Stimulated activated CD4-positive, alpha-beta T cell treated with anti-CD3 and anti-CD28 coated beads, TNF-alpha, amount 100 ng/mL, for 48 hours (primary cell): ENCODE results near the gene EFEMP2.
"Not testable (repeated sequence)": the region's sequence is repeated elsewhere in the genome, so short reads cannot be mapped to it uniquely, and the experiment has no call there.

Experiments used
- DNase-seq, 3 donors: peaks; one replicate each; pipeline ENCODE4 v3.0.0-alpha.2; 2020; ENCODE audit warnings: low read depth in 3 of 3

EFEMP2 gene

DNA sequence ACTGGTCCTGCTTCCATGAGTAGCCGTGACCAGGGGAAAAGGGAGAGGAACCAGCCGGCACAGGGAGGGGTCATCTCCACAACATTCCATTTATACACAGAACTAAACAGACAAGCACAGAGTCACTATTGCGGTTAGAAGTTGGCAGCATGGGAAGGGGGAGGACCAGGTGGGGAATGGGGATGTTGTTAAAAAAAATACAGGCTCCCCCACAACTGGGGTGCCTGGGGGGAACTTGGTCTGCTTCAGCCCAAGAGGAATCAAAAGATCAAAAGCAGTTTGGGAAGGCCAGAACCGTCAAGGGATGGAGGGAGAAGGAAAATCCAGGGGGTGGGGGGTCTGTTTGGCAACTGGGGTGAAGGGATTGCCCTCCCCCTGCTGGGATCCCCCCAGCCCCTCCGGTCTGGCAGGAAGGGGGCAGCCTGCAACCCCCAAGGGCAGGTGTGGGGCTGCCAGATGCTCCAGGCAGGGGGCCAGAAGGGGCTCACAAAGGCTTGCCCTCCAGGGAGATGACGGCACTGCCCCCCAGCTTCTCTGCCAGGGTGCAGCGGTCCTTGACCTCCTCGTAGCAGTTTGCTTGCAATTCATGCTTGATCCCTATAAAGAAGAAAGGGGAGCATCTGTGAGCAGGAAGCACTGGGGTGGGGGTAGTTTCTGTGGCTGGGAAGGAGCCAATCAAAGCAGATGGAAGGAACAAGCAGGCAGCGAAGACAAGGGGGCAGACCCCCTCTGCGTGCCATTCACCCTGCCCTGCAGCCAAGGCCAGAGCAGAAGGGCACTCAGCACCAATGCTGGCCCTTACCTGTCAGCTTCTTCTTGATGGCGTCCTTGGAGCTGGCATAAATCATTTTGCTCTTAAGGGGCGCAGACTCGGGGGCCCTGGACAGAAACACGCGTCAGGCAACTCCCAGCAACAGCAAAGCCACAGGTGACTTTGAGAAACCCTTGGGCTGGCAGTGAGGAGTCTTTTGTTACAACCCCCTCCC, 17.5 kb downstream of the EFEMP2 start:
- DNase-seq = no peak

DNA sequence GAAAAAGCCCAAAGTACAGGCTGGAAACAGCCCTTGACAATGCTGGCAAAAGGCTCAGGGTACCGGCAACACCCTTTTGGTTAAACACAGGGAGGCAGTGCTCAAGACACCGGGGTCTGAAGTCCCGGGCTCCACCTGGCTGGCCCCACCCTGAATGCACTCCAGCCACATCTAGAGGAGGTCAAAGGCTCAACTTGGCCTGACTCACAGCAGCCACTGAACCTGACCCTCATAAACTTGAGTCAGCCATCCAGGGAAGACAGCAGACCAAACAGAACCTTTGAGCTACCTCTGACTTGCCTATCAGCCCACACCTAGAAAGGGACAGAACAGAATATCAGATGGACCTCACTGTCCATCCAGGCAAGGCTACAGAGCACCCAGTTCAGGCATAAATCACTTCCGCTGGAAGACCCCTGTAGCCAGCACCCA, 18.4 kb downstream of the EFEMP2 start:
- DNase-seq = no peak

DNA sequence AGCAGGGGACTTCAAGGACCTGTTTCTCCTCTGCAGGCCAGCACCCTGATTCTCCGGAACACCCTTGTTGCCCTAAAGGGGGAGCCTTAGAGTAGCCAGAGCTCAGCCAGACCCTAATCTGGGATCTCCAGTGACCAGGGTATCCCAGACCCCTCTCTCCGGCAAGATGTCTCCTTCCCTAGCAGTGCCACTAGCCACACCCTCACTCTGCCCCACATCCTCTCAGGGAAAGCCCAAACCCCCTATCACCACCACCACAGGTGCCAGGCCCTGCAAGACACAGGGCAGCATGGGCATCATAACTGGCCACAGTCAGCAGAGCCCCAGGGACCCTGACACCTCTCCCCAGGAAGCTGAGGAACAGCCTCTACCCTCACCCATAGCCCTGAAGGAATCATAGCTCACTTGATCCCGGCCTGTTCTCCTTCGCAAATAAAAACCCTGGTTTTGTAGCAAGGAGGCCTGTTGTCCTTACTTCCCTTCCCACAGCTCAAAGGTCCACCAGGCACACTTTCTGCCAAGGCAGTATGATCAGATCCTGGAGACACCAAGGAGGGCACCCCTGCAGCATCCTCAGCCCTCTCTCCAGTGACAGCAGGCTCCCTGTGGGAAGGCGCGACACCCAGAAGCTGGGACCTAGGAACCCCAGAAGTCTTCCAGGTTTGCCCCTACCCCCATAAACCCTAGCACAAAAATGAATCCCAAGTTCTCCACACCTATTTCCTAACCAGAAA, 19.2 kb downstream of the EFEMP2 start:
- DNase-seq = no peak

DNA sequence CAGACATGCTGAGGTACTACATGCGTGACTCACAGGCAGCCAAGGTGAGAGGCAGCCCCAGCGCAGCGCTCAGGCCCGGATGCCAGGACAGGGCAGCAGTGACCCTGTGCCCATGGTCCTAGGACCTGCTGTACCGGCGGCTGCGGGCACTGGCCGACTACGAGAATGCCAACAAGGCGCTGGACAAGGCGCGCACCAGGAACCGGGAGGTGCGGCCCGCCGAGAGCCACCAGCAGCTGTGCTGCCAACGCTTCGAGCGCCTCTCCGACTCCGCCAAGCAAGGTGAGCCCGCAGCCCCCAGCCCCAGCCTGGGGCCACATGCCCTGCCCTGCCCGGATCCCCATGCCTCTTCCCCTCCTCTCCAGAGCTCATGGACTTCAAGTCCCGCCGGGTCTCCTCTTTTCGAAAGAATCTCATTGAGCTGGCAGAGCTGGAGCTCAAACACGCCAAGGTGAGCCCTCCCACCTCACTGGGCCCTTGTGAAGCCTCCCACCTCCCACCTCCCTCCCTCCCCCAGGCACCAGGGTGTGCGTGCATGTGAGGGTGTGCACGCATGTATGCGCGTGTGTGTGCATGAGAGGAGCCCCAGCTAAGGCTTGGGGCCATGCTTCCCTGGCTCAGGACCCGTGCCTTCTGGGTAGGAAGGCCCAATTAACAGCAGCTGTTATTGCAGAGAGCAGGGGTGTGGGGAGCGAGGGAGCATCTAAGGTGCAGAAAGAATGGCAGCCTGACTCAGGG, 19.9 kb downstream of the EFEMP2 start:
- DNase-seq = no peak

DNA sequence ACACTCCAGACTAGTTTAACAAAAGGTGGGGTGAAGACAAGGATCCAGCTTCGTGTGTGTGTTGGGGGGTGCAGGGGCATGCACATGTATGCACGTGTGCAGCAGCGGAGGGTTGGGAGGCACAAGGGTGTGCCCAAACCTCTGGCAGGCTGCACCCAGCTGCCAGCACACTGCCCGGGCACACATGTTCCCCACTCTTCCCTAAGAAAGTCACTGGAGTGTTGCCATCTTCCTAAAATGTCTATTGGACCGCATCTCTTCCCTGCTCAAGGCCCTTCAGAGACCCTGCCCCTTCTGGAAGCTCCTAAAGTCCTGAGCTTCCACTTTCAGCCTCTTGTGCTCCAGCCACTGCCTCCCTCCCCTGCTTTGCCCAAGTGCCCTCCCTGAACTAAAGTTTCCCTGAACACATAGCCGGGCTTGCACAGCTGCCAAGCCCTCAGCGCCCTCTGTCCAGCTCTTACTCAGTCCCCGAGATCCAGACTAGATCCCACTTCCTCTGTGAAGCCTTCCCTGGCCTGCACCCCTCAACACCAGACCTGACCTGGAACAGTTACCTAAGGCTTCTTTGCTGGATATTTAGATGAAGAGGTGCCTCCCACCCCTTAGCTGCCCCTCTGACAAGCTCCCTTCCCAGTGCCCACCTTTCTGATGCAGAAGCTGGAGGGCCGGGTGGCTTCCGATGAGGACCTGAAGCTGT, 20.6 kb downstream of the EFEMP2 start:
- DNase-seq = no peak

DNA sequence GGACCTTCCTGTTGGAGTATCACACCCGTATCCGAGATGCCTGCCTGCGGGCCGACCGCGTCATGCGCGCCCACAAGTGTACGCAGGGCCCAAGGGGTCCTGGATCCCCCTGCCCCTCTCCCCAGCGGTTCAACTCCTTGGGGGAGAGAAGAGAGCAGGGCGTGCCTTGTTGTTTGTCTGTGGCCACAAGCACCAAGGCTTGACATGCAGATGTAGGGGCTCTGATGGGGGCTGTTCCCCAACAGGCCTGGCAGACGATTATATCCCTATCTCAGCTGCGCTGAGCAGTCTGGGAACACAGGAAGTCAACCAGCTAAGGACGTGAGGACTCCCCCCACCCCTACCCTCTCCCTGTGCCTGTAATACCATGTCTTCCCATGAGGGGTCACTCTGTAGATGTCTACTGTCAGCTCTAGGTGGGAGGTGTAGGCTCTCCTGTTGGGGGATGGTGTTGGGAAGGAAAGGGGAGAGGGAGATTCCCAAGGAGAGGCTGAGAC, 21.5 kb downstream of the EFEMP2 start:
- DNase-seq = no peak

DNA sequence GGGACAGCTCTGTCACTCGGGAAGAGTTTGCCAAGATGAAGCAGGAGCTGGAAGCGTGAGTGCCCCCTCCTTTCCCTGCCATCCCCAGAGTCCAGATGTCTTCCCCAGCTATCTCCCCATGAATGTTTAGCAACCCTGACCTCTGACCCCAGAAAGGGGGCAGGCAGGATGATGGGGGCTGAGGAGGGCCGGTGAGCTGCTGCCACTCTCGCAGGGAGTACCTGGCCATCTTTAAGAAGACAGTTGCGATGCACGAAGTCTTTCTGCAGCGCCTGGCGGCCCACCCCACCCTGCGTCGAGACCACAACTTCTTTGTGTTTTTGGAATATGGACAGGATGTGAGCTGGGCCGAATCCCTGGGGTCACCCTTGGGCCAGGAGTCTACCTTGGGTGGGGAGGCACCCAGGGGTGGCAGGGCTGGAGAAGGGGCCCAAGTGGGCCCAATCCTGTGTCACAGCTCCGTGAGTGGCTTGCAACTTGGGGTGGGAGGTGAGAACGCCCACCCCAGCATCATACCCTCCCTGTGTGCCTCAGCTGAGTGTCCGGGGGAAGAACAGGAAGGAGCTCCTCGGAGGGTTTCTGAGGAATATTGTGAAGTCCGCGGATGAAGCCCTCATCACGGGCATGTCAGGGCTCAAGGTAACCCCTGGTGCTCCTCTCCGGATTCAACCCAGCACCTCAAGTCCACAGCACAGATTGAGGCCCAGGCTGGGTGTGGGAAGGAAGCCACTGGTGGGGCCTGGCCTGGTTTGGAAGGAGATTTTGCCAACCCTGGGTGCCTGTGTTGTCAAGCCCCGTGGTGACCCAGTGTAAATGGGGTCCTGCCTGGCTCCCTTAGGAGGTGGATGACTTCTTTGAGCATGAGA, 22.1 kb downstream of the EFEMP2 start:
- no peak for DNase-seq

DNA sequence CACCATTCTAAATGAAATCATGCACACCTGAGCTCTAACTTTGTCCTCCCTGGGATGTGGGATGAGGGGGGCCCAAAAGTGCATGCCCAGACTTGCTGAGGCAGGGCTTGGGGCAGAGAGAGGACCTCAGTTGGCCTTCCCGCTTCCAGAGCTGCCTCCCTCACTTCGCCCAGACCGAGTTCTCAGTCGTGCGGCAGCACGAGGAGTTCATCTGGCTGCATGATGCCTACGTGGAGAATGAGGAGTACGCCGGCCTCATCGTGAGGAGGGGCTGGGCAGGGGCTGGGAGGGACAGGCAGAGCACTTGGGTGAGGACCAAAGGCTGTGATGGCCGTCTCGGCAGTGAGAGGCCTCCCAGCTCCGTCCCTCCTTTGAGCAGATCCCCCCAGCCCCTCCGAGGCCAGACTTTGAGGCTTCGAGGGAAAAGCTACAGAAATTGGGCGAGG, 22.8 kb downstream of the EFEMP2 start:
- no peak for DNase-seq

DNA sequence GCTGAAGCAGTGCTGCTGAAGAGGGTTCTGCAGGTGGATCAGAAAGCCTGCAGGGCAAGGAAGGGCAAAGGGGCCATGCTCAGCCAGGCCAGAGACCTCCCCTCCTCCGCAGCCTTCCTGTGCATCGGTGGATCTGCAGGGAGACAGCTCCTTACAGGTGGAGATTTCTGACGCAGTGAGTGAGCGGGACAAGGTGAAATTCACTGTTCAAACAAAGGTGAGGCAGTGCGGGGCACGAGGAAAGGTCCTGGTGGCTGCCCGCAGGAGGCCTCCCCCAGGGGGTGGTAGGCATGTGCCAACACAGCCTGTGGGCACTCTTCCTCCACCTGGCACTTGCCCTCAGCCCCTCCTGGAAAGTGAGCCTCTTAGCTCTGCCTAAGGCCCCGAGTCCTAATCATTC, 23.2 kb downstream of the EFEMP2 start:
- no peak for DNase-seq

DNA sequence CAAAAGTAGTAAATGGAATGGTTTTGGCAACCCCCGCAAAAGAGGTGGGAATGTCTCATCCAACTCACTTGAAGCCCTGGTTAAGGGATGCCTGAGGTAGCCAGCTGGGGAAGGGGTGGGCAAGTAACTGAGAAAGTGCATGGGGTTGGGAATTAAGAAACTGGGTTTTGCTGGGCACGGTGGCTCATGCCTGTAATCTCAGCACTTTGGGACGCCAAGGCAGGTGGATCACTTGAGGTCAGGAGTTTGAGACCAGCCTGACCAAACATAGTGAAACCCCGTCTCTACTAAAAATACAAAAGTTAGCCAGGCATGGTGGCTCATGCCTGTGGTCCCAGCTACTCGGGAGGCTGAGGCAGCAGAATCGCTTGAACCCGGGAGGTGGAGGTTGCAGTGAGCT, 23.9 kb downstream of the EFEMP2 start:
- DNase-seq = not testable (repeated sequence)

DNA sequence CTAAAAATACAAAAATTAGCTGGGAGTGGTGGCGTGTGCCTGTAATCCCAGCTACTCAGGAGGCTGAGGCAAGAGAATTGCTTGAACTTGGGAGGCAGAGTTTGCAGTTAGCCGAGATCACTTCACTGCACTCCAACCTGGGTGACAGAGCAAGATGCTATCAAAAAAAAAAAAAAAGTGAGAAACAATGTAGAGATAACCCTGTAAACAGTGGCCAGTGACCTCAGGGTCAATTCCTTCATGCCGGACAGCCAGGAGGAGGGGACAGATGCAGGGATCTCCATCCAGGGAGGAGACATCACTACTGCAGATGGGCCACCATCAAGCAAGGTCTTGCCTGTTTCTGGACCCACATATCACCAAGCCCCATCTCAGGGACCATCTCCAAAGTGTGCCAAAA, 24.9 kb downstream of the EFEMP2 start:
- DNase-seq = no peak

DNA sequence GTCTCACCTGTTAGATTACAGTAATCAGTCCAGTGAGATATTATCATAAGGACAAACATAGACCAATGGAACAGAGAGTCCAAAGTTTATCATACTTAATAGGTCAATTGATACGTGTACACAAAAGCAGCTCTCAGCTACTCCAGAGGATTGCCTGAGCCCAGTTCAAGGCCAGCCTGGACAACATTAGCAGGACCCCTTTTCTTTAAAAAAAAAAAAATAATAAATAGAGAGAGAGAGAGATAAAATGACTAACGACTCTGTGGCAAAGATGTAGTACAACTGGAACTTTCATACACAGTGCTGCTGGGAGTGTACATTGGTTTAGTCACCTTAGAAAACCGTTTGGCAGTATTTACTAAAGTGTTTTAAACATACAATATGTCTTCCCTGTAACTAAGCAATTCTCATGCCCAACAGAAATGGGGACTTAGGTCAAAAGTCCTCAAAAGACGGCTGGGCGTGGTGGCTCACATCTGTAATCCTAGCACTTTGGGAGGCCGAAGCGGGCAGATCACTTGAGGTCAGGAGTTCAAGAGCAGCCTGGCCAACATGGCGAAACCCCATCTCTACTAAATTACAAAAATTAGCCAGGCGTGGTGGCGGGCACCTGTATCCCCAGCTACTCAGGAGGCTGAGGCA, 28.2 kb downstream of the EFEMP2 start:
- no peak for DNase-seq

DNA sequence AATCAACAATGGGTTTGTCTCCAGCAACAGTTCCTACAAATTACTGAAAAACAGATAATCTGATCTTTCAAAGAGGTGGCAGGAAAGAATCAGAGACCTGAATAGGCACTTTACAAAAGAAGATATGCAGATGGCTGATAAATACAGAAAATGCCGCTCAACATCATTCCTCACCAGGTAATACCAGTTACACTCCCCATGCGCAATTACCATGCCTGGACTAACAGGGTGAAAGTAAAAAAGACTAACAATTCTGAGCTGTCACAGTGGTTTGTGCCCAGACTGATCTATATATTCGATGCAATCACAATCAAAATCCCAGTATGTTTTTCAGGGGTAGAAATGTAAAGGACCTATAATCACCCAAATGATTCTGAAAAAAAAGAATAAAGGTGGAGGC, 28.8 kb downstream of the EFEMP2 start:
- no peak for DNase-seq

DNA sequence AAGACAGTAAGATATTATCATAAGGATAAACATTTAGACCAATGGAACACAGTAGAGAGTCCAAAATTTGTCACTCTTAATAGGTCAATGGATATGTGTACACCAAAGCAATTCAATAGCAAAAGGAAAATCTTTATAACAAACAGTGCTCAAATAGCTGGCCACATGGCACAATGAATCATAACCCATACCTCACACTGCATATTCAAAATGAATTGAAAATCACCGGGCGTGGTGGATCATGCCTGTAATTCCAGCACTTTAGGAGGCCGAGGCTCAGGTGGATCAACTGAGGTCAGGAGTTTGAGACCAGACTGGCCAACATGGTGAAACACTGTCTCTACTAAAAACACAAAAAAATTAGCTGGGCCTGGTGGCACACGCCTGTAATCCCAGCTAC, 30.5 kb downstream of the EFEMP2 start:
- no peak for DNase-seq

DNA sequence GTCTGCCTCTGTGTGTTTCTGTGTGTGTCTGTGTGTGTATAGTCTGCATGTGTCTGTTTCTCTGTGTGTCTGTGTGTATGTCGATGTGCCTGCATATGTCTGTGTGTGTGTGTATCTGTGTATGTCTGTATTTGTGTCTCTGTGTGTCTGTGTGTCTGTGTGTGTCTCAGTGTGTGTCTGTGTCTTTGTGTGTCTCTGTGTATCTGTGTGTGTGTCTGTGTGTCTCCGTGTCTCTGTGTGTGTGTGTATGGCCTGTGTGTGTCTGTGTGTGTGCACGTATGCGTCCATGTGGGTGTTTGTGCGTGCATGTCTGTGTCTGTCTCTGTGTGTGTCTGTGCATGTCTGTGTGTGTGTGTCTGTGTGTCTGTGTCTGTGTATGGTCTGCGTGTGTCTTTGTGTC, 38.4 kb downstream of the EFEMP2 start:
- no peak for DNase-seq

DNA sequence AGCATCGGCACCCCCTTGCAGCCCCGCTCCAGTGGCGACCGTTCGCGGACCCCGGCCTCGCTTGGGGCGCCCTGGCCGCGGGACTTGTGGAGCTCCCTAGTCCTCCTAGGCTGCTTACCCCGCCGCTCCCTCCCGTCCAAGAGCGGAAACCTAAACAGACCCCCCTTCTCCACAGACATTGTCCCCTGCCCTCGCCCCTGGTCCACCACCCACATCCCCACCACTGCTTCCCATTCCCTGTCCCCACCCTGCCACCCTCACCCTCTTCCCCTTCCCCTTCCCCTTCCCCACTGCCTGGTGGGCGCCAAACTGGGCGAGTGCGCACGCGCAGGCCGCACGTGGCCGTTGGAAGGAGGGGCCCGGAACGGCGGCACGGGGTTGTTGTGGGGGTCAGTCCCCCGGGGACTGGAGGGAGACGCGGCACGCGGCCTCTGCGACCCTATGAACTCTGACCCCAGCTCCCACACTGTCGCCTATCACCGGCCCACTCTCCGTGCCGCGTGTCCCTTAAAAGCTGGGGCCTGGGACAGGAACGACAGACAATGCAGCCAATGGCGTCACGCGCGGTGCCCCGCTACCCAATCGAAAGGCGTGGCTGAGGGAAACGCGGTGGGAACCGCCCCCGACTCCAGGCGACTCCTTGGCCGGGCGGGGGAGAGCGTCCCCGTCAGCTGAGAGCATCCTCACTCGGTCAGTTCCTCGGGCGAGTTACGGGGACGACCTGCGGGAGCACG, 39.1 kb downstream of the EFEMP2 start, which contains the start of gene SNX32:
SNX32 (plus strand) TSS at position 667 of the 734 bp plus-strand sequence. CDS start 103 bp downstream, outside the sequence.
- DNase-seq = peak; percentile 92 to 95 (median 94)

DNA sequence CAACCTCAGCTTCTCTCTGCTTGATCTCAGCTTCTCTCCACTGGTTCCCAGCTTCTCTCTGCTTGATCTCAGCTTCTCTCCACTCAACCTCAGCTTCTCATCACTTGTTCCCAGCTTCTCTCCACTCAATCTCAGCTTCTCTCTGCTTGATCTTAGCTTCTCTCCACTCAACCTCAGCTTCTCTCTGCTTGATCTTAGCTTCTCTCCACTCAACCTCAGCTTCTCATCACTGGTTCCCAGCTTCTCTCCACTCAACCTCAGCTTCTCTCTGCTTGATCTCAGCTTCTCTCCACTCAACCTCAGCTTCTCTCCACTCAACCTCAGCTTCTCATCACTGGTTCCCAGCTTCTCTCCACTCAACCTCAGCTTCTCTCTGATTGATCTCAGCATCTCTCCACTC, 40.4 kb downstream of the EFEMP2 start:
- DNase-seq = not testable (repeated sequence)

DNA sequence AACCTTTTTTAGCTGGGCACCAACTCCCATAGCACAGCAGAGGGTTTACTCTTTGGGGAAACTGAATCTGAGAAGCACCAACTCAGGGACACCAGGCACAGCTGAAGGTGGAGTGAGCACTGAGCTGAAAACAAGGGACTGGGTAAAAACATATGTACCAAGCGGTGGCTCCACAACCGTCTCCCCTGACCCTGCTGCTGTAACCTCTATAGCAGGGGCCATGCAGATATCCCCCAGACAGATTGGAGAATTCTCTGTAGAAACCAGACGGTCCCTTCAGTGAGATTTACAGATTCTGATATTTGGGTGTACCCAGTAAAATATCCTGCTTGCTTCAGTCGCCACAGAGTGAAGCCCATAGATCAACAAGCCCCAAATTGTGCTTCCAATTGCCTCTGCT, 43.1 kb downstream of the EFEMP2 start:
- no peak for DNase-seq
